Pancreas (tissue), 10 donors: Measurements from ENCODE around the gene SLU7. TPM values are rescaled to one million over a fixed set of nuclear protein-coding genes. Genes with fewer than 3 reads are reported as not detected.
"Not testable (repeated sequence)": the region's sequence is repeated elsewhere in the genome, so short reads cannot be mapped to it uniquely, and the experiment has no call there.

ENCODE experiments used
- ATAC-seq, 4 donors: fragments of 200-7000 bp; cut with Tn5 transposase; one replicate each; pipeline versions ENCODE4 v1.8.0 to v1.9.1; 2020; ENCODE audit warnings: mild to moderate bottlenecking in 4 of 4, moderate library complexity in 4 of 4
- DNase-seq, 6 donors: peaks; one replicate each; pipeline ENCODE4 v3.0.0-alpha.2; 2020
- FAIRE-seq: peaks from 2 replicates; lab custom pipeline; 2012; peaks lifted over from hg19 to GRCh38; lab: Jason Lieb, UNC
- H3K27ac ChIP-seq, 4 donors: fragments of 200-600 bp; sonication (generic); 1 replicate in 3 of 4; 2 replicates in 1 of 4; pipeline versions ENCODE4 v1.5.0 to v1.8.0; 2020
- H3K27me3 ChIP-seq, 4 donors: fragments of 200-600 bp; one replicate each; pipeline ENCODE4 v1.8.0; 2021
- H3K36me3 ChIP-seq, 3 donors: fragments of 200-600 bp; sonication (generic) in 1 of 3; one replicate each; pipeline versions ENCODE4 v1.5.0 to v1.8.0; 2020 to 2021
- H3K4me1 ChIP-seq, 3 donors: fragments of 200-600 bp; one replicate each; pipeline ENCODE4 v1.8.0; 2021
- H3K4me3 ChIP-seq, 4 donors: fragments of 200-600 bp; sonication (generic) in 2 of 4; one replicate each; pipeline versions ENCODE4 v1.5.0 to v1.8.0; 2020 to 2021
- H3K9me3 ChIP-seq, 4 donors: fragments of 200-600 bp; one replicate each; pipeline ENCODE4 v1.8.0; 2021
- CTCF ChIP-seq, 4 donors: fragments of 200-600 bp; sonication (generic) in 3 of 4; IDR thresholded peaks; one replicate each; pipeline versions ENCODE4 v1.5.0 to v1.8.0; 2021; ENCODE audit warnings: antibody characterized with exemption in 4 of 4
- WGBS, 2 donors: extraction: QIAGEN DNeasy Blood & Tissue Kit; methylation state at CpG; one replicate each; pipeline ENCODE4 v1.1.7; 2013; 5-methylcytosine and 5-hydroxymethylcytosine counted together
- intact Hi-C, 3 donors: fragments of 100-400 bp; cut with DNase I; formaldehyde crosslinking; loops; one replicate each; pipeline versions ENCODE4 v1.11.1 to v1.14.2; 2022
- polyA plus RNA-seq, 2 donors: library from polyadenylated mRNA; stranded (reverse); fragments of 200-250 nt; gene quantifications; one replicate each; pipeline ENCODE4 v1.2.3, GENCODE V29; 2013
- total RNA-seq, 6 donors: library from RNA; stranded (reverse); fragmentation: NEBNext Ultra II Directional in 4 of 6; extraction: Animal tissue kit (Norgen Biotek cat#: 25700) in 4 of 6; gene quantifications; one replicate each; pipeline versions ENCODE4 v1.2.1 to v1.2.4, GENCODE V29; 2021 to 2023
- donor health status: healthy with polysubstance abuse.
- donor health status: DM: no; HTN: no; CAD: no; lungs with moderate emphysema.
- donor health status: DM: no; HTN: no; CAD: no.
- donor health status: control.
- donor health status: control.
- donor health status: Bipolar disorder and iron deficiency.
- donor health status: DM: yes; HTN: yes; CAD: no.
- donor health status: DM: no; HTN: no; CAD: no.
- donor health status: DM: no; HTN: no; CAD: no.
- donor health status: DM: yes; HTN: yes; CAD: no.

SLU7 gene
- total and polyA plus RNA-seq, 8 donors: 12.3 to 24.6 (median 20.6) TPM

GRCh38 chr5:160439205-160439600 lies 20.3 kb upstream of the SLU7 start:
- peak overlapping the region in 3 of 4 donors; percentile 13 to 39 (median 14) for H3K4me3 ChIP-seq
- ATAC-seq: peak; percentile 93 to 98 (median 96)

GRCh38 chr5:160438316-160439204 lies 19.7 kb upstream of the SLU7 start:
- Histone ChIP-seq H3K36me3 (no peaks in the 10 kb centered on the region), H3K4me3 (peak overlapping the region in 2 of 4 donors; percentile 14 to 39), H3K27ac (peak overlapping the region in 2 of 4 donors; percentile 39 to 69), H3K27me3 (no peaks in the 10 kb centered on the region), H3K9me3 (no peaks in the 10 kb centered on the region), H3K4me1 (peaks cover 0 to 6% (median 5%) of the 10 kb centered on the region in 3 donors)
- ATAC-seq (peak; percentile 71 to 89 (median 86)), FAIRE-seq (peak; percentile 34), DNase-seq (peak in 3 of 6 donors; percentile 29 to 62 (median 41))
- intact Hi-C loops: loop anchor here in 1 of 3 donors (10.0 kb wide), 1 partner anchor 346 kb away; no protein-coding TSS in a partner anchor
- peak in 3 of 4 donors; percentile 51 to 60 (median 57) for TF ChIP-seq CTCF (IDR thresholded peaks at IDR 0.05)
- 2 to 3% methylated on average over 18 of the region's 18 CpGs for WGBS, 2 donors

More at GRCh38 chr5:160439205-160439600, 20.3 kb upstream of the SLU7 start:
- WGBS, 2 donors: 0 to 1% methylated on average over 11 of the region's 11 CpGs
- no peaks in the 10 kb centered on the region for H3K36me3 ChIP-seq
- TF ChIP-seq CTCF (IDR thresholded peaks at IDR 0.05): peak; percentile 89 to 96 (median 92)
- peaks cover 0 to 6% (median 5%) of the 10 kb centered on the region in 3 donors for H3K4me1 ChIP-seq
- H3K27me3 ChIP-seq: no peaks in the 10 kb centered on the region
- intact Hi-C loops: loop anchor here in 1 of 3 donors (10.0 kb wide), 1 partner anchor 346 kb away; no protein-coding TSS in a partner anchor
- H3K27ac ChIP-seq: peak overlapping the region in 2 of 4 donors; percentile 39 to 69
- FAIRE-seq: peak; percentile 72
- H3K9me3 ChIP-seq: no peaks in the 10 kb centered on the region
- peak; percentile 71 to 97 (median 85) for DNase-seq

GRCh38 chr5:160437271-160437670 lies 18.4 kb upstream of the SLU7 start:
- no peak for DNase-seq
- Histone ChIP-seq H3K36me3 (no peaks in the 10 kb centered on the region), H3K9me3 (no peaks in the 10 kb centered on the region), H3K27ac (no peak overlapping the region), H3K4me3 (no peak overlapping the region), H3K4me1 (peaks cover 0 to 6% (median 5%) of the 10 kb centered on the region in 3 donors), H3K27me3 (no peaks in the 10 kb centered on the region)
- no peak for TF ChIP-seq CTCF (IDR thresholded peaks at IDR 0.05)
- intact Hi-C loops: loop anchor here in 1 of 3 donors (10.0 kb wide), 1 partner anchor 348 kb away; no protein-coding TSS in a partner anchor
- no peak for ATAC-seq
- peak; percentile 78 for FAIRE-seq

GRCh38 chr5:160436661-160437060 lies 17.8 kb upstream of the SLU7 start:
- whole genome bisulfite sequencing, 2 donors: 36 to 38% methylated on average over 6 of the region's 6 CpGs
- not testable (repeated sequence) for H3K27ac ChIP-seq, ATAC-seq, H3K36me3 ChIP-seq, H3K27me3 ChIP-seq, H3K9me3 ChIP-seq, FAIRE-seq, H3K4me1 ChIP-seq, DNase-seq, H3K4me3 ChIP-seq
- intact Hi-C loops: loop anchor here in 1 of 3 donors (10.0 kb wide), 1 partner anchor 348 kb away; no protein-coding TSS in a partner anchor

GRCh38 chr5:160436017-160436416 lies 17.1 kb upstream of the SLU7 start:
- H3K27me3 ChIP-seq: no peaks in the 10 kb centered on the region
- no peaks in the 10 kb centered on the region for H3K9me3 ChIP-seq
- DNase-seq: no peak
- no peaks in the 10 kb centered on the region for H3K36me3 ChIP-seq
- no peak for TF ChIP-seq CTCF (IDR thresholded peaks at IDR 0.05)
- intact Hi-C loops: loop anchor here in 1 of 3 donors (10.0 kb wide), 1 partner anchor 349 kb away; no protein-coding TSS in a partner anchor
- 69 to 70% methylated on average over 4 of the region's 4 CpGs for WGBS, 2 donors
- no peak for FAIRE-seq
- H3K4me1 ChIP-seq: peaks cover 0 to 6% (median 5%) of the 10 kb centered on the region in 3 donors
- ATAC-seq: no peak
- H3K4me3 ChIP-seq: no peak overlapping the region
- no peak overlapping the region for H3K27ac ChIP-seq
